Activated B cell treated with CpG ODN at 0.5 μM for 24 hours (primary cell): ENCODE data around the gene OSBPL6. TPM values are rescaled to one million over a fixed set of nuclear protein-coding genes. Genes with fewer than 3 reads are reported as not detected.

ENCODE experiments used
- ATAC-seq: fragments of 200-7000 bp; cut with Tn5 transposase; one replicate; pipeline ENCODE4 v1.10.0; 2021; ENCODE audit warnings: low read depth, mild to moderate bottlenecking, moderate library complexity
- CTCF ChIA-PET: fragments of 350-600 bp; sonication (Branson Sonifier 250); formaldehyde crosslinking; loops from one replicate; lab custom pipeline; 2021; ENCODE audit warnings: antibody characterized with exemption; lab: Charles Lee
- POLR2A ChIA-PET: fragments of 350-600 bp; sonication (Branson Sonifier 250); formaldehyde crosslinking; loops from one replicate; lab custom pipeline; 2021; ENCODE audit warnings: antibody characterized with exemption; lab: Charles Lee
- DNase-seq: peaks from one replicate; pipeline ENCODE4 v3.0.0; 2022
- H3K27ac Mint-ChIP-seq: one replicate; pipeline ENCODE4 v1.8.0; 2020; ENCODE audit warnings: mixed read lengths
- H3K27me3 Mint-ChIP-seq: one replicate; pipeline ENCODE4 v1.8.0; 2021; ENCODE audit warnings: mixed read lengths
- H3K36me3 Mint-ChIP-seq: one replicate; pipeline ENCODE4 v1.8.0; 2021; ENCODE audit warnings: low read depth, mixed read lengths
- H3K4me1 Mint-ChIP-seq: one replicate; pipeline ENCODE4 v1.8.0; 2021; ENCODE audit warnings: mixed read lengths
- H3K4me3 Mint-ChIP-seq: one replicate; pipeline ENCODE4 v1.8.0; 2020; ENCODE audit warnings: mild to moderate bottlenecking, mixed read lengths
- H3K9me3 Mint-ChIP-seq: one replicate; pipeline ENCODE4 v1.8.0; 2020; ENCODE audit warnings: mixed read lengths
- CTCF ChIP-seq: fragments of 200-600 bp; IDR thresholded peaks from one replicate; pipeline ENCODE4 v1.8.0; 2022; ENCODE audit warnings: antibody characterized with exemption, mild to moderate bottlenecking
- intact Hi-C: fragments of 100-400 bp; cut with micrococcal nuclease; formaldehyde crosslinking; loops from one replicate; pipeline ENCODE4 v1.15.1; 2024
- total RNA-seq: library from RNA; stranded (reverse); gene quantifications from 2 replicates; pipeline ENCODE4 v1.2.3, GENCODE V29; 2022

The OSBPL6 gene
- total RNA-seq, 1 donor from 2014 or later, result not detected

- H3K27ac Mint-ChIP-seq, result no peak overlapping the region
- ATAC-seq (no peak), DNase-seq (no peak)
- CTCF ChIA-PET, result no interaction called here
- H3K4me1 Mint-ChIP-seq, result no peaks in the 10 kb centered on the region
- no peaks in the 10 kb centered on the region for H3K27me3 Mint-ChIP-seq
- no peaks in the 10 kb centered on the region for H3K36me3 Mint-ChIP-seq
- no peaks in the 10 kb centered on the region for H3K9me3 Mint-ChIP-seq
- POLR2A ChIA-PET, result no interaction called here
- no peak overlapping the region for H3K4me3 Mint-ChIP-seq
- TF ChIP-seq CTCF, result no peak
- intact Hi-C loops, result no loop called here
Observed at GRCh38 chr2:178266445-178266844, 72.1 kb downstream of the OSBPL6 start.

- ATAC-seq (no peak), DNase-seq (no peak)
- no peaks in the 10 kb centered on the region for H3K9me3 Mint-ChIP-seq
- H3K4me1 Mint-ChIP-seq, result no peaks in the 10 kb centered on the region
- intact Hi-C loops, result no loop called here
- H3K27ac Mint-ChIP-seq, result no peak overlapping the region
- ChIA-PET CTCF (no interaction called here), POLR2A (no interaction called here)
- no peak overlapping the region for H3K4me3 Mint-ChIP-seq
- H3K27me3 Mint-ChIP-seq, result no peaks in the 10 kb centered on the region
- no peak for TF ChIP-seq CTCF
- H3K36me3 Mint-ChIP-seq, result no peaks in the 10 kb centered on the region
Observed at GRCh38 chr2:178267660-178268059, 73.3 kb downstream of the OSBPL6 start.

- no peaks in the 10 kb centered on the region for H3K9me3 Mint-ChIP-seq
- intact Hi-C loops, result no loop called here
- TF ChIP-seq CTCF, result no peak
- CTCF ChIA-PET, result no interaction called here
- H3K27ac Mint-ChIP-seq, result no peak overlapping the region
- DNase-seq, result no peak
- ATAC-seq, result no peak
- no peaks in the 10 kb centered on the region for H3K4me1 Mint-ChIP-seq
- no peak overlapping the region for H3K4me3 Mint-ChIP-seq
- H3K36me3 Mint-ChIP-seq, result no peaks in the 10 kb centered on the region
- H3K27me3 Mint-ChIP-seq, result no peaks in the 10 kb centered on the region
- POLR2A ChIA-PET, result no interaction called here
Observed at GRCh38 chr2:178268435-178268834, 74.1 kb downstream of the OSBPL6 start.

GRCh38 chr2:178269438-178270224 lies 75.3 kb downstream of the OSBPL6 start:
- no peak for TF ChIP-seq CTCF
- H3K9me3 Mint-ChIP-seq, result no peaks in the 10 kb centered on the region
- H3K4me1 Mint-ChIP-seq, result no peaks in the 10 kb centered on the region
- ATAC-seq (no peak), DNase-seq (no peak)
- intact Hi-C loops, result no loop called here
- H3K4me3 Mint-ChIP-seq, result no peak overlapping the region
- no peaks in the 10 kb centered on the region for H3K36me3 Mint-ChIP-seq
- no peaks in the 10 kb centered on the region for H3K27me3 Mint-ChIP-seq
- POLR2A ChIA-PET, result no interaction called here
- CTCF ChIA-PET, result no interaction called here
- no peak overlapping the region for H3K27ac Mint-ChIP-seq

GRCh38 chr2:178270338-178270737 lies 76.0 kb downstream of the OSBPL6 start:
- ChIA-PET CTCF (interaction anchor here (1.1 kb wide), 1 partner anchor 10 kb away, joined by 3 read pairs; no protein-coding TSS in a partner anchor), POLR2A (no interaction called here)
- no peaks in the 10 kb centered on the region for H3K4me1 Mint-ChIP-seq
- H3K27ac Mint-ChIP-seq, result no peak overlapping the region
- peaks cover 2% of the 10 kb centered on the region for H3K27me3 Mint-ChIP-seq
- DNase-seq, result no peak
- no peaks in the 10 kb centered on the region for H3K9me3 Mint-ChIP-seq
- no peak overlapping the region for H3K4me3 Mint-ChIP-seq
- no peak for TF ChIP-seq CTCF
- ATAC-seq, result no peak
- H3K36me3 Mint-ChIP-seq, result no peaks in the 10 kb centered on the region
- intact Hi-C loops, result no loop called here
